HEK293T (cell line): ENCODE measurements around the gene UNC5B.

Experiments used
- CTCF ChIA-PET: fragments of 350-600 bp; formaldehyde crosslinking; extraction: SDS; loops from one replicate; lab custom pipeline; 2021; ENCODE audit warnings: antibody characterized with exemption, inconsistent platforms; lab: Yijun Ruan, JAX
- POLR2A ChIA-PET: fragments of 350-600 bp; formaldehyde crosslinking; extraction: SDS; loops from one replicate; lab custom pipeline; 2020; ENCODE audit warnings: antibody characterized with exemption, inconsistent platforms; lab: Yijun Ruan, JAX
- DNase-seq: peaks from one replicate; pipeline ENCODE4 v3.0.0; 2012; ENCODE audit warnings: mixed read lengths; ENCODE audit errors: extremely low spot score
- ARNT ChIP-seq: fragments of 450-650 bp; IDR thresholded peaks from 2 replicates; pipeline ENCODE4 v1.6.1; 2017; ENCODE audit warnings: mild to moderate bottlenecking
- BHLHE40 ChIP-seq: fragments of 450-650 bp; IDR thresholded peaks from 2 replicates; pipeline ENCODE4 v1.6.1; 2016; ENCODE audit warnings: mild to moderate bottlenecking, moderate library complexity, borderline replicate concordance
- CTBP1 ChIP-seq: fragments of 450-650 bp; IDR thresholded peaks from 2 replicates; pipeline ENCODE4 v1.6.1; 2016; ENCODE audit warnings: borderline replicate concordance
- ELF4 ChIP-seq: fragments of 450-650 bp; IDR thresholded peaks from 2 replicates; pipeline ENCODE4 v1.6.1; 2017; ENCODE audit warnings: antibody characterized with exemption
- FOXA1 ChIP-seq: fragments of 450-650 bp; IDR thresholded peaks from 2 replicates; pipeline ENCODE4 v1.6.1; 2016; ENCODE audit warnings: mild to moderate bottlenecking
- FOXK2 ChIP-seq: fragments of 450-650 bp; IDR thresholded peaks from 2 replicates; pipeline ENCODE4 v1.6.1; 2016; ENCODE audit warnings: mild to moderate bottlenecking
- FOXM1 ChIP-seq: fragments of 450-650 bp; IDR thresholded peaks from 2 replicates; pipeline ENCODE4 v1.6.1; 2017; ENCODE audit warnings: mild to moderate bottlenecking, borderline replicate concordance
- HDGF ChIP-seq: fragments of 450-650 bp; IDR thresholded peaks from 2 replicates; pipeline ENCODE4 v1.6.1; 2017; ENCODE audit warnings: antibody characterized with exemption, borderline replicate concordance
- L3MBTL2 ChIP-seq: fragments of 450-650 bp; conservative IDR thresholded peaks from 2 replicates; pipeline ENCODE4 v1.6.1; 2016; ENCODE audit warnings: mild to moderate bottlenecking
- LEF1 ChIP-seq: fragments of 450-650 bp; IDR thresholded peaks from 2 replicates; pipeline ENCODE4 v1.6.1; 2017; ENCODE audit warnings: mild to moderate bottlenecking, borderline replicate concordance
- NFRKB ChIP-seq: fragments of 450-650 bp; IDR thresholded peaks from 2 replicates; pipeline ENCODE4 v1.6.1; 2016; ENCODE audit warnings: mild to moderate bottlenecking, moderate library complexity
- PKNOX1 ChIP-seq: fragments of 450-650 bp; IDR thresholded peaks from 2 replicates; pipeline ENCODE4 v1.6.1; 2016
- SP1 ChIP-seq: fragments of 450-650 bp; IDR thresholded peaks from 2 replicates; pipeline ENCODE4 v1.6.1; 2017
- SUZ12 ChIP-seq: fragments of 450-650 bp; IDR thresholded peaks from 2 replicates; pipeline ENCODE4 v1.6.1; 2016; ENCODE audit warnings: mild to moderate bottlenecking
- TARDBP ChIP-seq: fragments of 450-650 bp; IDR thresholded peaks from 2 replicates; pipeline ENCODE4 v1.6.1; 2016
- ZNF384 ChIP-seq: fragments of 450-650 bp; IDR thresholded peaks from 2 replicates; pipeline ENCODE4 v1.6.1; 2016

The UNC5B gene

GRCh38 chr10:71223347-71224058, 11.1 kb downstream of the UNC5B start:
- TF ChIP-seq BHLHE40 (no peak), FOXM1 (no peak), FOXA1 (no peak), L3MBTL2 (no peak), ZNF384 (no peak), HDGF (no peak), LEF1 (no peak), PKNOX1 (no peak), SP1 (no peak), ELF4 (no peak), NFRKB (no peak), TARDBP (no peak), CTBP1 (no peak)
- no peak for DNase-seq
- ChIA-PET POLR2A (no interaction called here), CTCF (interaction anchor here (0.7 kb wide), 1 partner anchor 283 kb away, joined by 3 read pairs; no protein-coding TSS in a partner anchor)

- POLR2A ChIA-PET: no interaction called here
- CTCF ChIA-PET: no interaction called here
- TF ChIP-seq ZNF384 (no peak), L3MBTL2 (no peak), CTBP1 (no peak), HDGF (no peak), LEF1 (no peak), SP1 (no peak), FOXK2 (no peak), SUZ12 (no peak), FOXA1 (no peak), ELF4 (no peak), FOXM1 (no peak), BHLHE40 (no peak), PKNOX1 (no peak), TARDBP (no peak), NFRKB (no peak)
- DNase-seq: no peak
Observed at GRCh38 chr10:71225291-71226058, 13.1 kb downstream of the UNC5B start.

GRCh38 chr10:71228875-71229675, 16.7 kb downstream of the UNC5B start:
- ChIA-PET POLR2A (interaction anchor here (1.2 kb wide), 1 partner anchor 12 kb away, joined by 3 read pairs; no protein-coding TSS in a partner anchor), CTCF (interaction anchor here (1.4 kb wide), 1 partner anchor 41 kb away, joined by 5 read pairs; no protein-coding TSS in a partner anchor)
- TF ChIP-seq SUZ12 (no peak), FOXK2 (no peak), ZNF384 (no peak), SP1 (no peak), L3MBTL2 (no peak), PKNOX1 (no peak), HDGF (no peak), FOXA1 (no peak), BHLHE40 (no peak), ELF4 (no peak), ARNT (no peak), LEF1 (no peak), TARDBP (no peak), FOXM1 (no peak), CTBP1 (no peak), NFRKB (no peak)
- no peak for DNase-seq

- TF ChIP-seq SP1 (no peak), FOXA1 (no peak), HDGF (no peak), FOXM1 (no peak), L3MBTL2 (no peak), LEF1 (no peak), BHLHE40 (no peak), TARDBP (no peak), CTBP1 (no peak), SUZ12 (no peak)
- POLR2A ChIA-PET: interaction anchor here (0.9 kb wide), 1 partner anchor 11 kb away, joined by 3 read pairs; no protein-coding TSS in a partner anchor
- CTCF ChIA-PET: interaction anchor here (1.4 kb wide), 1 partner anchor 40 kb away, joined by 5 read pairs; no protein-coding TSS in a partner anchor
- DNase-seq: no peak
Observed at GRCh38 chr10:71229726-71230655, 17.6 kb downstream of the UNC5B start.
